ENCODE measurements around the gene PIK3AP1. TPM values are rescaled to one million over a fixed set of nuclear protein-coding genes. Genes with fewer than 3 reads are reported as not detected.

PIK3AP1 gene
- total and polyA plus RNA-seq, 2 of the 4 experiments (the other 2 are of a cell fraction): under 0.01 to 0.14 TPM

- ATAC-seq (ENCODE audit: low read depth): no peak
Observed at GRCh38 chr10:96692427-96692826, 27.9 kb downstream of the PIK3AP1 start.

More at GRCh38 chr10:96692427-96692826, 27.9 kb downstream of the PIK3AP1 start:
- ChIA-PET POLR2A (ENCODE audit: unreplicated experiment) (no interaction called here), CTCF (no interaction called here)
- WGBS, 2 experiments (ENCODE audit: extremely low coverage in 2 of 2, insufficient read length in 1 of 2): no CpG with 5 or more reads among the region's 4 CpGs
- TF ChIP-seq MAZ (IDR thresholded peaks at IDR 0.05; ENCODE audit: borderline replicate concordance, low read depth, low read length) (no peak), SMC3 (IDR thresholded peaks at IDR 0.05; ENCODE audit: low read depth, low read length) (no peak), POLR2A (IDR thresholded peaks at IDR 0.05; ENCODE audit: low read depth, low read length) (no peak), CHD1 (IDR thresholded peaks at IDR 0.05; ENCODE audit: low read depth, low read length) (no peak), MXI1 (IDR thresholded peaks at IDR 0.05; ENCODE audit: borderline replicate concordance, low read depth, low read length) (no peak), MAFK (IDR thresholded peaks at IDR 0.05; ENCODE audit: low read depth, low read length) (no peak), ELK1 (IDR thresholded peaks at IDR 0.05; ENCODE audit: borderline replicate concordance, low read depth, low read length) (no peak), RCOR1 (IDR thresholded peaks at IDR 0.05; ENCODE audit: insufficient replicate concordance, low read length) (no peak), CTCF (conservative IDR thresholded peaks at IDR 0.05; ENCODE audit: low read depth, low read length) (no peak)
- Histone ChIP-seq H3K4me2 (ENCODE audit: low read depth, low read length) (no peak overlapping the region), H4K91ac (ENCODE audit: insufficient read depth, low read depth, low read length) (no peak overlapping the region), H2AK5ac (ENCODE audit: low read depth, low read length) (no peak overlapping the region), H4K5ac (ENCODE audit: low read depth, low read length) (no peak overlapping the region), H4K20me1 (ENCODE audit: insufficient read depth, low read length) (no peaks in the 10 kb centered on the region), H3K56ac (ENCODE audit: extremely low read depth, insufficient read depth, low read length) (no peak overlapping the region), H2AFZ (replicated peaks; ENCODE audit: low read length, poor library complexity) (no peak overlapping the region), H2BK5ac (ENCODE audit: low read depth, low read length, poor library complexity, severe bottlenecking) (no peak overlapping the region), H2BK20ac (ENCODE audit: low read depth, low read length) (no peak overlapping the region), H3K18ac (ENCODE audit: low read depth, low read length) (no peak overlapping the region), H2BK15ac (ENCODE audit: low read depth, low read length) (no peak overlapping the region), H4K8ac (ENCODE audit: low read depth in 2 of 2, low read length in 2 of 2) (no peak overlapping the region), H3K14ac (replicated peaks; ENCODE audit: low read depth, low read length) (no peak overlapping the region), H3K79me1 (ENCODE audit: low read depth in 1 of 2, low read length in 2 of 2) (no peaks in the 10 kb centered on the region), H3K4me1 (ENCODE audit: control insufficient read depth, insufficient read depth, low read length) (peaks cover 5% of the 10 kb centered on the region), H3K4me3 (ENCODE audit: insufficient read depth, low read depth, low read length) (no peak overlapping the region), H2BK120ac (ENCODE audit: low read depth, low read length) (no peak overlapping the region), H3K9ac (ENCODE audit: low read depth, low read length) (no peak overlapping the region), H3K23ac (ENCODE audit: low read depth, low read length) (no peak overlapping the region), H3K27ac (ENCODE audit: insufficient read depth, low read length) (no peak overlapping the region), H2AK9ac (replicated peaks; ENCODE audit: low read depth, low read length, poor library complexity) (no peak overlapping the region), H3K9me1 (ENCODE audit: insufficient read depth, low read length) (peaks cover 4% of the 10 kb centered on the region; the same call in 1 of the 2 replicates), H3K9me3 (ENCODE audit: control insufficient read depth, insufficient read depth, low read length) (no peaks in the 10 kb centered on the region), H3K36me3 (ENCODE audit: control insufficient read depth, insufficient read depth, low read length) (no peaks in the 10 kb centered on the region), H3K4ac (ENCODE audit: low read depth, low read length) (no peak overlapping the region), H3K27me3 (ENCODE audit: control insufficient read depth, insufficient read depth, low read length) (no peaks in the 10 kb centered on the region)
- in situ Hi-C loops (cut with MboI; ENCODE audit: low sequenced_read_pairs): no loop called here
- BruUV-seq (replicated peaks): no TSS peak
- no peak for DNase-seq
- dilution Hi-C loops (cut with HindIII; ENCODE audit: low sequenced_read_pairs, unreplicated experiment): no loop called here
- intact Hi-C loops (cut with micrococcal nuclease): no loop called here
